Stimulated activated effector memory CD8-positive, alpha-beta T cell treated with anti-CD3 and anti-CD28 coated beads, Interleukin-12 subunit alpha, Interleukin-12 subunit beta, amount 100 ng/mL, for 72 hours (primary cell): ENCODE data around the gene SEMA5B.

ENCODE experiments used
- ATAC-seq: fragments of 150-1000 bp; cut with Tn5 transposase; 2 replicates; pipeline ENCODE4 v1.10.0; 2021
- DNase-seq, 2 donors: peaks; one replicate each; pipeline ENCODE4 v3.0.0; 2021 to 2022; ENCODE audit warnings: low spot score in 2 of 2
- H3K27ac Mint-ChIP-seq: one replicate; pipeline ENCODE4 v1.8.0; 2022; ENCODE audit warnings: mild to moderate bottlenecking, mixed read lengths
- H3K36me3 Mint-ChIP-seq: one replicate; pipeline ENCODE4 v1.8.0; 2022; ENCODE audit warnings: mild to moderate bottlenecking, mixed read lengths
- H3K4me1 Mint-ChIP-seq: one replicate; pipeline ENCODE4 v1.8.0; 2022; ENCODE audit warnings: mixed read lengths
- H3K4me3 Mint-ChIP-seq: one replicate; pipeline ENCODE4 v1.8.0; 2022; ENCODE audit warnings: mild to moderate bottlenecking, mixed read lengths
- H3K9me3 Mint-ChIP-seq: one replicate; pipeline ENCODE4 v1.8.0; 2022; ENCODE audit warnings: mixed read lengths

Gene SEMA5B, protein sequence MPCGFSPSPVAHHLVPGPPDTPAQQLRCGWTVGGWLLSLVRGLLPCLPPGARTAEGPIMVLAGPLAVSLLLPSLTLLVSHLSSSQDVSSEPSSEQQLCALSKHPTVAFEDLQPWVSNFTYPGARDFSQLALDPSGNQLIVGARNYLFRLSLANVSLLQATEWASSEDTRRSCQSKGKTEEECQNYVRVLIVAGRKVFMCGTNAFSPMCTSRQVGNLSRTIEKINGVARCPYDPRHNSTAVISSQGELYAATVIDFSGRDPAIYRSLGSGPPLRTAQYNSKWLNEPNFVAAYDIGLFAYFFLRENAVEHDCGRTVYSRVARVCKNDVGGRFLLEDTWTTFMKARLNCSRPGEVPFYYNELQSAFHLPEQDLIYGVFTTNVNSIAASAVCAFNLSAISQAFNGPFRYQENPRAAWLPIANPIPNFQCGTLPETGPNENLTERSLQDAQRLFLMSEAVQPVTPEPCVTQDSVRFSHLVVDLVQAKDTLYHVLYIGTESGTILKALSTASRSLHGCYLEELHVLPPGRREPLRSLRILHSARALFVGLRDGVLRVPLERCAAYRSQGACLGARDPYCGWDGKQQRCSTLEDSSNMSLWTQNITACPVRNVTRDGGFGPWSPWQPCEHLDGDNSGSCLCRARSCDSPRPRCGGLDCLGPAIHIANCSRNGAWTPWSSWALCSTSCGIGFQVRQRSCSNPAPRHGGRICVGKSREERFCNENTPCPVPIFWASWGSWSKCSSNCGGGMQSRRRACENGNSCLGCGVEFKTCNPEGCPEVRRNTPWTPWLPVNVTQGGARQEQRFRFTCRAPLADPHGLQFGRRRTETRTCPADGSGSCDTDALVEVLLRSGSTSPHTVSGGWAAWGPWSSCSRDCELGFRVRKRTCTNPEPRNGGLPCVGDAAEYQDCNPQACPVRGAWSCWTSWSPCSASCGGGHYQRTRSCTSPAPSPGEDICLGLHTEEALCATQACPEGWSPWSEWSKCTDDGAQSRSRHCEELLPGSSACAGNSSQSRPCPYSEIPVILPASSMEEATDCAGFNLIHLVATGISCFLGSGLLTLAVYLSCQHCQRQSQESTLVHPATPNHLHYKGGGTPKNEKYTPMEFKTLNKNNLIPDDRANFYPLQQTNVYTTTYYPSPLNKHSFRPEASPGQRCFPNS

DNA sequence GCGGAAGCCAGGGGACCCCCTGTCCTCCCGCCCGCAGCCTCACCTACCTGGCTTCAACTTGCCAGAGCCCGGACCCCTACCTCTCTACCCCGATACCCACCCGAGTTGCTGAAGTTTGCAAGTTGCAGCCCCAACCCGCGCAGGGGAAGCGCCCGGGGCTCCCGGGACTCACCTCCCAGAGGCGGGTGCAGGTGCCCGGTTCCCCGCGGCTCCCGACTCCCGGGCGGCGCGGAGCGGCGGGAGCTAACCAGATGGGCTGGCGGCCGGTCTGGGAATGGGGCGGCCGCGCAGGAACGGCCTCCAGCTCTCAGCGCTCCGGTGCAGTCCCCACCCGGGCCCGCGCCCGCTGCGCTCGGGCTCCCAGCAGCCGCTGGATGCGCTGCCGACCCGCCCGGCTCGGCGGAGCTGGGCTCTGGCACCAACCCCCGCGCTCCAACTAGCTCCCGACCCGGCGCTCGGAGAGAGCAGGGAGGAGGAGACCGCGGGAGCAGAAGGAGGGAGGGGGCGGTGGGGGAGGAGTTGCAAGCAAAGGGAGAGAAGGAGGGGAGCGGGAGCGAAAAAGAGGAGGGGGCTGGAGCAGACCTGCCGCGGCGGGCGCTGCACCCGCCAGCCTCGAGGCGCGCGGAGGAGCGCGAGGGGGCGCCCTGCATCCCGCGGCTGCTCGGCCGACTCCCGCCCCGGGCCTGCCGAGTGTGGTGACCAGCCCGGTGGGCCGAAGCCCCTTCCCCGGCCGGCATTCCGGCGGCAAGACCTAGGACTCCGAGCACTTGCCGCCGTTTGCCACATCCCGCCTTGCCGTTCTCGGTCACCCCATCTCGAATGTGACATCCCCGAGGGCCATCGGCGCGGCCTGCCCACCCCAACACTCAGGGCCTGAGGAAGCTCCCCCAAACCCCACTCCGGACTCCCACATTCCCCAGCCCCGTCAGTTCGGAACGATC is at the start of gene SEMA5B:
SEMA5B (minus strand) TSS at position 472 of the 941 bp plus-strand sequence. CDS start 66,500 bp downstream, outside the sequence.
- peak within 1 kb of the TSS; percentile 56 for H3K4me3 Mint-ChIP-seq
- peak; percentile 16 to 68 for DNase-seq
- no peaks in the 10 kb centered on the region for H3K36me3 Mint-ChIP-seq
- peak; percentile 51 for ATAC-seq
- peaks cover 18% of the 10 kb centered on the region for H3K4me1 Mint-ChIP-seq
- no peaks in the 10 kb centered on the region for H3K9me3 Mint-ChIP-seq
- H3K27ac Mint-ChIP-seq, result no peak within 1 kb of the TSS

DNA sequence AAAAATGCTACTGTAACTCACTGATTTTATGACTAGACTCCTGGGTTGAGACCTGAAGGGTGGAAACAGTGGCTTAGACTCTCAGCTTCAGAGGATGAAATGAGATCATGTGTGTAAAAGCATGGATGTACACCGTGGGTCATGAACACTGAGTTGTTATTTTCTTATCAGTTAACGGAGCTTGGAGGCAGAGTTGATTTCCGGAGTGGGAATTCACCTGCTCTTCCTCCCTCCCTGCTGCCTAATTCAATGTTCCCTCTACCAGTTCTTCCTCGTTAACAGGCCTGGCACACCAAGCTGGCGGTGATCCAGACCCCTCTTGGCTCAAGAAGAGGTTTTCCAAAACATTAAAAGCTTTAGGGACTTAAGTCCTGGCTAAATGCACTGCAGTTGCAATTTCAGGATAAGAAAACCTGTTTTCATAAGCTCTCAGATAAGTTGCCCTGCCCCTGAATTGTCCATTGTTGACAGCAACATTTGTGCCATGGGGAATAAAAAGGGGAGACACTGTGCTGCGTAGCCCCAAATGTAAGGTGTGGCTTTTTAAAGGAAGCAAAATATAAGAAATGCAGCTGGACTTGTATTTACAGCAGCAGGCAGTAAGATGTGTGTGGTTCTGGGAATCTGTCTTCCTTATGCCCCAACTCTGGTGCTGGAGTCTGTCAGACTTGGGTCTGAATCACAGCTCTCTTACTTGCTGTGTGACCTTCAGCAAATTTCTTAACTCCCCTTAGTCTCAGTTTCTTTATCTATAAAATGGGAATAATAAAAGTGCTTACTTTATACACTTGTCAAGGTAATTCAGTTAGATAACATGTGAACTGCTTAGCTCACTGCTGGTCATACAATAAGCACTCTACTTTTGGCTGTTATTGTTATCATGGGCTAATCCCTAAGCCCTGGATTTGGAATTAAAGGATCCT is 49.2 kb upstream of the SEMA5B start:
- H3K27ac Mint-ChIP-seq, result no peak overlapping the region
- no peak for ATAC-seq

GRCh38 chr3:123076112-123076495 is 48.5 kb upstream of the SEMA5B start:
- Mint-ChIP-seq H3K9me3 (no peaks in the 10 kb centered on the region), H3K36me3 (no peaks in the 10 kb centered on the region), H3K4me1 (peaks cover 23% of the 10 kb centered on the region), H3K27ac (no peak overlapping the region), H3K4me3 (no peak overlapping the region)
- DNase-seq (no peak), ATAC-seq (no peak)

More for the DNA sequence above, 49.2 kb upstream of the SEMA5B start:
- Mint-ChIP-seq H3K9me3 (no peaks in the 10 kb centered on the region), H3K36me3 (no peaks in the 10 kb centered on the region), H3K4me3 (no peak overlapping the region), H3K4me1 (peaks cover 28% of the 10 kb centered on the region)
- DNase-seq, result no peak

GRCh38 chr3:123075359-123075758 is 47.8 kb upstream of the SEMA5B start:
- H3K4me1 Mint-ChIP-seq, result peaks cover 23% of the 10 kb centered on the region
- H3K4me3 Mint-ChIP-seq, result no peak overlapping the region
- DNase-seq (no peak), ATAC-seq (no peak)
- no peak overlapping the region for H3K27ac Mint-ChIP-seq
- no peaks in the 10 kb centered on the region for H3K9me3 Mint-ChIP-seq
- no peaks in the 10 kb centered on the region for H3K36me3 Mint-ChIP-seq

DNA sequence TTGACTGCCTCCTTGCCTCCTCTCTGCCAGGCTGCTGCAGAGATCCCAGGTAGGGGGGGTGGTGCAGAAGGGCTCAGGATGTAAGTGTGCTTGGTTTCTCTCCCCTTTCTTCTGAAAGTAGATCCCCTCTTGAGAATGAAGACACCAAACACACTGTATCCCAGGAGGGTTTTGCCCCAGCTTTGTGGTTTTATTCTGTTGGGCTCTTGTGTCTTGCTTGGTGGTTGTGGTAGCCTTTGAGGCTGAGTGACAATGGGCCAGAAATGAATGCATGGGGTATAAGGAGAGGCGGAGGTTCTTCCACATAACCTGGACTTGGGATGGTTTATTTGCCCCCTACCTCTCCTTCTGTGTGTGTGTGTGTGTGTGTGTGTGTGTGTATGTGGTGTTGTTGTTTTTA is 45.0 kb upstream of the SEMA5B start:
- DNase-seq (no peak), ATAC-seq (no peak)
- Mint-ChIP-seq H3K9me3 (no peaks in the 10 kb centered on the region), H3K36me3 (no peaks in the 10 kb centered on the region), H3K27ac (no peak overlapping the region), H3K4me1 (peaks cover 37% of the 10 kb centered on the region), H3K4me3 (no peak overlapping the region)

- Mint-ChIP-seq H3K36me3 (no peaks in the 10 kb centered on the region), H3K4me3 (no peak overlapping the region), H3K9me3 (no peaks in the 10 kb centered on the region), H3K27ac (no peak overlapping the region), H3K4me1 (peaks cover 37% of the 10 kb centered on the region)
- no peak for DNase-seq
- no peak for ATAC-seq
Observed at GRCh38 chr3:123072152-123072551, 44.6 kb upstream of the SEMA5B start.

DNA sequence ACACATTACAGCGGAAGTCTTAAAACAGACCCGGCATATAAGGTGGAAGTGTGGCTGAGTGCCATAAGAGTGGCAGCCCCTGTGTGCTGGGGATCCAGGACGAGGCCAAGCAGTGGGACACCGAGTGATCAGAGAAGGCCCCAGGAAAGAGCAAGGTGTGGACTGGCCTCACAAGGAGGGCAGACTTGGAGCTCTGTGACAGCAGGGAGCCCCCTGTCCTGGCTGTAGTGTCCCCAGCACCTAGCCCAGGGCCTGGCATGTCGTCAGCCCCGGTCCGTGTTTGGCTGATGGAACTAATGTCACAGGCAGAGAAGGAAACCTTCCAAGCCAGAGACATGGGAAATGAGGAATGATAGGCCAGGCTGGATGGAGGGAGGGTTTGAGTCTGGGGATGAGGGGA is 44.0 kb upstream of the SEMA5B start:
- Mint-ChIP-seq H3K4me3 (no peak overlapping the region), H3K27ac (no peak overlapping the region), H3K4me1 (peaks cover 42% of the 10 kb centered on the region), H3K9me3 (no peaks in the 10 kb centered on the region), H3K36me3 (no peaks in the 10 kb centered on the region)
- DNase-seq (no peak), ATAC-seq (no peak)

DNA sequence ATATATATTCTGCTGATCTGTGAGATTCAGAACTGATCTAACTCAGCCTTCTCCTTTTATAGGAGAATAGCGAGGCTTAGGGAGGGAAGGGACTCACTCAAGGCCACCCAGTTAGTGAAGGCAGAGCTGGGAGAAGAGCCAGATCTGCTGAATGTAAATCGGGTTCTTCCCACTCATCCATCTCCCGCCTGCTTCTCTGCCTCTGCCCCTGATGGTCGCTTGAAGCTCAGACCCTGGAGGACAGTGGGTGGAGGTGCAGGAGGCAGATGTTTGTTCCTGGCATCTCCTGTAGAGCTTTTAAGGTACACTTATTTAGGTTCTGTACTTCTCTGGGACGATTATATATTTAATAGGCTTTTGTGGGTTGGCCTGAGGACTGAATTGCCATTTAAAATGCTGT is 43.6 kb upstream of the SEMA5B start:
- no peaks in the 10 kb centered on the region for H3K9me3 Mint-ChIP-seq
- no peak for DNase-seq
- no peaks in the 10 kb centered on the region for H3K36me3 Mint-ChIP-seq
- no peak for ATAC-seq
- H3K4me1 Mint-ChIP-seq, result peaks cover 44% of the 10 kb centered on the region
- no peak overlapping the region for H3K4me3 Mint-ChIP-seq
- H3K27ac Mint-ChIP-seq, result no peak overlapping the region

DNA sequence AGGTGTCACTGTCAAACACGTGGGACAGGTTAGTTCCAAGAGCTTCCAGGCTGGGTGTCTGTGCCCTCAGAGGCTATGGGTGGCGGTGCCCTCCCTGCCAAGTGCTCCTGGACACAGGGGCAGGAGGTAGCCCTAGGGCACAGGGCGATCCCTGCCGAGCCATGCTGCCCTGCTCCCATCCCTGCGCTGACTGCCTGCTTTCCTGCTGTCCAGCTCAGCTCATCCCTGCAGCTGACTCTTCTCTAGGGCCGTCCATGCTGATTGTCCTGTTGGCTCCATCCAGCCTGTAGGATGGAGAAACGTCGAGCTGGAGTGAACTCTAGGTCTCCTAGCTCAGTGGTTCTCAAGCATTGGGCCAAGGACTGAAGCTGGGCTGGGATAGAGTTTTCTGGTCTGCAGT is 42.9 kb upstream of the SEMA5B start:
- H3K27ac Mint-ChIP-seq, result no peak overlapping the region
- ATAC-seq (no peak), DNase-seq (no peak)
- H3K9me3 Mint-ChIP-seq, result no peaks in the 10 kb centered on the region
- H3K4me3 Mint-ChIP-seq, result no peak overlapping the region
- no peaks in the 10 kb centered on the region for H3K36me3 Mint-ChIP-seq
- peaks cover 42% of the 10 kb centered on the region for H3K4me1 Mint-ChIP-seq

- peak overlapping the region; percentile 54 for H3K27ac Mint-ChIP-seq
- H3K36me3 Mint-ChIP-seq, result no peaks in the 10 kb centered on the region
- H3K9me3 Mint-ChIP-seq, result no peaks in the 10 kb centered on the region
- DNase-seq, result no peak
- H3K4me3 Mint-ChIP-seq, result peak overlapping the region; percentile 79
- H3K4me1 Mint-ChIP-seq, result peaks cover 48% of the 10 kb centered on the region
- no peak for ATAC-seq
Observed at GRCh38 chr3:123068601-123069381, 41.2 kb upstream of the SEMA5B start.

GRCh38 chr3:123067689-123068600 is 40.4 kb upstream of the SEMA5B start:
- ATAC-seq, result peak; percentile 53
- Mint-ChIP-seq H3K4me3 (peak overlapping the region; percentile 79), H3K27ac (peak overlapping the region; percentile 54), H3K4me1 (peaks cover 43% of the 10 kb centered on the region), H3K9me3 (no peaks in the 10 kb centered on the region), H3K36me3 (no peaks in the 10 kb centered on the region)
- DNase-seq, result no peak

GRCh38 chr3:123066896-123067688 is 39.5 kb upstream of the SEMA5B start, which contains the start of gene PDIA5:
Gene PDIA5, plus strand, starts transcription at chr3:123067025. Its CDS starts 140 bp downstream, at chr3:123067165.
- Mint-ChIP-seq H3K36me3 (no peaks in the 10 kb centered on the region), H3K4me3 (peak within 1 kb of the TSS; percentile 79), H3K4me1 (peaks cover 35% of the 10 kb centered on the region), H3K9me3 (no peaks in the 10 kb centered on the region), H3K27ac (peak within 1 kb of the TSS; percentile 54)
- DNase-seq (peak; percentile 53 to 69), ATAC-seq (peak; percentile 80)
